Aorta (tissue), 5 donors: ENCODE data around the gene BARHL1. TPM values are rescaled to one million over a fixed set of nuclear protein-coding genes. Genes with fewer than 3 reads are reported as not detected.

Experiments used
- ATAC-seq: fragments of 200-7000 bp; cut with Tn5 transposase; one replicate; pipeline ENCODE4 v1.9.1; 2022; ENCODE audit warnings: moderate library complexity; ENCODE audit not compliant: low FRiP score
- DNase-seq, 2 donors: peaks; one replicate each; pipeline ENCODE4 v3.0.0-alpha.2; 2020
- H3K27ac ChIP-seq, 2 donors: one replicate each; pipeline ENCODE4 v1.5.1; 2013; ENCODE audit warnings: low read length in 2 of 2, mild to moderate bottlenecking in 2 of 2, moderate library complexity in 2 of 2, control low read depth in 1 of 2, inconsistent platforms in 1 of 2, low read depth in 1 of 2
- H3K27me3 ChIP-seq, 2 donors: one replicate each; pipeline ENCODE4 v1.6.1; 2013; ENCODE audit warnings: control low read depth in 1 of 2, low read length in 1 of 2, mild to moderate bottlenecking in 1 of 2, moderate library complexity in 1 of 2; ENCODE audit not compliant: insufficient read depth in 2 of 2, control insufficient read depth in 1 of 2
- H3K36me3 ChIP-seq, 2 donors: one replicate each; pipeline ENCODE4 v1.6.1; 2013; ENCODE audit warnings: control low read depth in 1 of 2, low read length in 1 of 2, mild to moderate bottlenecking in 1 of 2; ENCODE audit not compliant: insufficient read depth in 2 of 2, control insufficient read depth in 1 of 2
- H3K4me1 ChIP-seq, 2 donors: one replicate each; pipeline ENCODE4 v1.6.1; 2013; ENCODE audit warnings: low read length in 2 of 2, control low read depth in 1 of 2, mild to moderate bottlenecking in 1 of 2, moderate library complexity in 1 of 2; ENCODE audit not compliant: insufficient read depth in 2 of 2, control insufficient read depth in 1 of 2
- H3K4me3 ChIP-seq, 2 donors: one replicate each; pipeline ENCODE4 v1.5.1; 2013; ENCODE audit warnings: low read length in 2 of 2, control low read depth in 1 of 2, mild to moderate bottlenecking in 1 of 2
- H3K9me3 ChIP-seq: one replicate; pipeline ENCODE4 v1.6.1; 2013; ENCODE audit warnings: mild to moderate bottlenecking, low read length; ENCODE audit not compliant: control insufficient read depth
- WGBS, 2 donors: extraction: QIAGEN DNeasy Blood & Tissue Kit; methylation state at CpG; one replicate each; pipeline ENCODE4 v1.1.7; 2013; 5-methylcytosine and 5-hydroxymethylcytosine counted together
- intact Hi-C, 2 donors: fragments of 100-400 bp; cut with DNase I; formaldehyde crosslinking; loops; one replicate each; pipeline versions ENCODE4 v1.14.2 to v1.15.0; 2022
- polyA plus RNA-seq, 2 donors: library from polyadenylated mRNA; stranded (reverse); fragments of 200-250 nt; gene quantifications; one replicate each; pipeline ENCODE4 v1.2.3, GENCODE V29; 2013
- total RNA-seq, 2 donors: library from RNA; stranded (reverse); fragmentation: NEBNext Ultra II Directional; extraction: Animal tissue kit (Norgen Biotek cat#: 25700); gene quantifications; one replicate each; pipeline ENCODE4 v1.2.1, GENCODE V29; 2021
- donor health status: healthy with polysubstance abuse.
- donor health status: Bipolar disorder and iron deficiency.
- donor health status: DM: no; HTN: no; CAD: no.
- donor health status: DM: no; HTN: no; CAD: no.
- donor health status: DM: yes; HTN: yes; CAD: no.

Gene BARHL1
- total and polyA plus RNA-seq, 4 donors: not detected

DNA sequence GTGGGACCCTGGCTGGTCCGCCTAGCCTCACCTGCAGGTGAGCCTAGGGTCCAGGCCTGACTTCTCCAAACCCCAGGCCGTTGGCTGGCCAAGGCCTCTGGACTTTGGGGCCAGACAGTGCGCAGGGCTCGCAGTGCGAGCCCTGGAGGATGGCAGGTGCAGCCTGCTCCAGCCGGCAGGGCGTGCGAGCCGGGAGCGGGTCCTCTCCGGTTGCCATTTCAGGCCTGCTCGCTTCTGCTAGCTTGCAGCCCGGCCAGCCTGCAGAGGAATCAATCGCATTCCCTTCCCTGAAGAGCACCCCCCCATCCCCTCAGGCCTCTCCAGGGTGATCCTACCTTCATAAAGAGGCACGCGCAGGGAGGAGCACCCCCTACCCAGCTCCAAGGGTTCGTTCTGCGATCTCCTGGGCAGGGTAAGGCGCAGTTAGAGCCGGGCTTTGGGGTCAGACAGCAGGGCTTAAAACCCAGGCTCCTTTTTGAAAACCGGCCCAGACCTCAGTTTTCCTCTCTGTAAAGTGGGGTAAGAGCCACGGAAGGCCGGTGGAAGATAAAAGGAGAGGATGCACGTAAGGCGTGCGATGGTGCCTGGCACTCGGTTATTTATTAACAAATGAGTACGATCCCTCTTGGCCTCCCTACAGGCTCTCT, 6.2 kb downstream of the BARHL1 start:
- H3K27ac ChIP-seq: no peak overlapping the region
- DNase-seq: no peak
- ATAC-seq: no peak
- intact Hi-C loops: no loop called here
- no peaks in the 10 kb centered on the region for H3K4me1 ChIP-seq
- H3K27me3 ChIP-seq: peaks cover 0 to 3% of the 10 kb centered on the region in 2 donors
- H3K4me3 ChIP-seq: no peak overlapping the region
- 4 to 6% methylated on average over 28 of the region's 28 CpGs for WGBS, 2 donors
- no peaks in the 10 kb centered on the region for H3K36me3 ChIP-seq
- no peaks in the 10 kb centered on the region for H3K9me3 ChIP-seq

DNA sequence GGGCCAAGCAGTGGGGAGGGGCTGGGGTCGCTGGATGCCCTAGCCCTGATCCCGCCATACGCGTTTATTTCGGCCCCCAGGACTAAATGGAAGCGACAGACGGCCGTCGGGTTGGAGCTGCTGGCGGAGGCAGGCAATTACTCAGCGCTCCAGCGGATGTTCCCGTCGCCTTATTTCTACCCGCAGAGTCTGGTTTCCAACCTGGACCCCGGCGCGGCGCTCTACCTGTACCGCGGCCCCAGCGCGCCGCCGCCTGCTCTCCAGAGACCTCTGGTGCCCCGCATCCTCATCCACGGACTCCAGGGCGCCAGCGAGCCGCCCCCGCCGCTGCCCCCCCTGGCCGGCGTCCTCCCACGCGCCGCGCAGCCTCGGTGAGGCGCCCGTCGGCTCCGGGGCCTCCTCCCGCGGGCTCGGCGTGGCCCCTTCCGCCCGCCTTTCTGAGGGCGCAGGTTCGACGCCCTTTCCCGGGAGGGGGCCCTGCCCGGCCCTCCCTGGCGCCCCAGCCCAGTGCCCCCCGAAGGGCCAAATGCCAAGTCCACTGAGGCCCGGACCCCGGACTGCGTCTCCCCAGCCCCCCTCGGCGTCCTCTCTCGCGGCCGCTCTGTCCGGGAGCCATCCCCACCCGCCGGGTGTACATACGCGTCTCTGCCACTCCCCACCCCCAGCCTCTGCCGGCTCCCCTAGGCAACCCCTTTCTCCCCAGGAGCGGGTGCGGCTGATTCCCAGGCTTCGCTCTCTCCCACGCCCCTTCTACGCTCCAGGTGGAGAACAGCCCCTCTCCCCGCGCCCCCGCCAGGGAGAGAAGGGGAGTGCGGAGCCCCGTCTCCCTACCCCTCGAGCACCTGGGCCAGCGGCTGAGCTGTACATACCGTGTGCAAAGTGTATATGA, 7.0 kb downstream of the BARHL1 start:
- intact Hi-C loops: no loop called here

GRCh38 chr9:132590037-132590317, 7.6 kb downstream of the BARHL1 start:
- no peaks in the 10 kb centered on the region for H3K4me1 ChIP-seq
- WGBS, 2 donors: 3 to 4% methylated on average over 17 of the region's 17 CpGs
- peaks cover 2 to 5% of the 10 kb centered on the region in 2 donors for H3K36me3 ChIP-seq
- no peaks in the 10 kb centered on the region for H3K9me3 ChIP-seq
- peaks cover 0 to 3% of the 10 kb centered on the region in 2 donors for H3K27me3 ChIP-seq
- ATAC-seq (no peak), DNase-seq (no peak)
- H3K27ac ChIP-seq: no peak overlapping the region
- no peak overlapping the region for H3K4me3 ChIP-seq
- intact Hi-C loops: no loop called here

More for the DNA sequence above, 7.0 kb downstream of the BARHL1 start:
- ATAC-seq: no peak
- WGBS, 2 donors: 1 to 2% methylated on average over 52 to 83 of the region's 83 CpGs
- Histone ChIP-seq H3K9me3 (no peaks in the 10 kb centered on the region), H3K36me3 (peaks cover 0 to 1% of the 10 kb centered on the region in 2 donors), H3K4me1 (no peaks in the 10 kb centered on the region), H3K27ac (no peak overlapping the region), H3K4me3 (no peak overlapping the region), H3K27me3 (peaks cover 0 to 3% of the 10 kb centered on the region in 2 donors)
- no peak for DNase-seq

- DNase-seq (no peak), ATAC-seq (no peak)
- Histone ChIP-seq H3K9me3 (no peaks in the 10 kb centered on the region), H3K4me3 (no peak overlapping the region), H3K27me3 (peaks cover 0 to 3% of the 10 kb centered on the region in 2 donors), H3K27ac (no peak overlapping the region), H3K36me3 (peaks cover 2 to 5% of the 10 kb centered on the region in 2 donors), H3K4me1 (no peaks in the 10 kb centered on the region)
- intact Hi-C loops: no loop called here
- 2% methylated on average over 51 to 73 of the region's 73 CpGs for WGBS, 2 donors
Observed at GRCh38 chr9:132590318-132591182, 8.1 kb downstream of the BARHL1 start.

- Histone ChIP-seq H3K4me3 (no peak overlapping the region), H3K36me3 (peaks cover 2 to 5% of the 10 kb centered on the region in 2 donors), H3K4me1 (no peaks in the 10 kb centered on the region), H3K27me3 (peaks cover 0 to 3% of the 10 kb centered on the region in 2 donors), H3K27ac (no peak overlapping the region), H3K9me3 (no peaks in the 10 kb centered on the region)
- ATAC-seq (no peak), DNase-seq (no peak)
- intact Hi-C loops: no loop called here
- WGBS, 2 donors: 24 to 27% methylated on average over 6 of the region's 6 CpGs
Observed at GRCh38 chr9:132591244-132591643, 8.8 kb downstream of the BARHL1 start.

DNA sequence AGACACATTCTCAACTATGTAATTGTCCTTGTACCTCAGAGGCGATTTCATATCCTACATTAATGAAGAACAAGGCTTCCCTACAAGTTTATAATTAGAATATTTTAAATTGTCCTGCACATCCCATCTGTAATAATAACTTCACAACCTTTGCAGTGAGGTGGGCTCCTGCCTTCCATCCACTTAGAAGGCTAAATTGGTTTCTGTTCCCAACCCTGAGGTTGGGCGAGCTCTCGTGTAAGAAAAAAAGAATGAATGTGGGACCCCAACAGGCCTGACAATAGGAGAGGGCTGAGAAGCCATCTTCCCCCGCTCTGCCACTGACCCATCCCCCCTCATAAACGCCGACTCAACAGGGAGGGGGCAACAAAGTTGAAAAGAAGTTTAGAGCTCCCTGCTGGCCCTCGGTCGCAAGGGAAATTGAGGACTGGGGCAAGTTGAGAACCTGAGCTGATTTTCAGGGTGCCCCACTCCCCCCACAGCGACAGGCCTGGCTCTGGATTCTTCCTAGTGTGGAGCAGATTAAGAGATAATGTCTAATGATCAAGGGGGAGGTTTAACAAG, 9.4 kb downstream of the BARHL1 start:
- no peaks in the 10 kb centered on the region for H3K4me1 ChIP-seq
- DNase-seq (no peak), ATAC-seq (no peak)
- H3K27ac ChIP-seq: no peak overlapping the region
- WGBS, 2 donors: 59 to 61% methylated on average over 9 of the region's 9 CpGs
- H3K9me3 ChIP-seq: no peaks in the 10 kb centered on the region
- no peak overlapping the region for H3K4me3 ChIP-seq
- H3K27me3 ChIP-seq: peaks cover 0 to 3% of the 10 kb centered on the region in 2 donors
- H3K36me3 ChIP-seq: peaks cover 2 to 5% of the 10 kb centered on the region in 2 donors
- intact Hi-C loops: no loop called here

DNA sequence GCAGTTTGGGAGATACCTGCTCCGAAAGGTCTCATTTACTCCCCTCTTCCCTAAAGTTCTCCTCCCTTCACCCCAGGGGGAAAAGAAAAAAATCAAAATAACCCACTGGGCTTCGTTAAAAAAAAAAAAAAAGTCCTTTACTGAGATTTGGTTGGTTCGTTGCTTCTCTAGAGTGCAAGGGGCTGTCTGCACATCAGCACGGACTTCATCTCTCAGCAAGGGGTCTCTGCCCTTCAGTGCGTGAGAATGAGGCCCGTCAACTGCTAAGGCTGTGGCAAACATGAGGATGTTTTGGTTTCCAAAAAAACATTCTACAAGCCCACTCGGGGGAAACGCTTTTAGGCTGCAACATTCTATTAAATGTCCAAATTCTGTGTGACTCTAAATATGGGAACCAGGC, 10.0 kb downstream of the BARHL1 start:
- Histone ChIP-seq H3K27ac (no peak overlapping the region), H3K9me3 (no peaks in the 10 kb centered on the region), H3K4me1 (no peaks in the 10 kb centered on the region), H3K36me3 (peaks cover 2 to 5% of the 10 kb centered on the region in 2 donors), H3K4me3 (no peak overlapping the region), H3K27me3 (peaks cover 0 to 3% of the 10 kb centered on the region in 2 donors)
- intact Hi-C loops: no loop called here
- no peak for DNase-seq
- ATAC-seq: no peak
- WGBS, 2 donors: 74 to 79% methylated on average over 8 of the region's 8 CpGs

DNA sequence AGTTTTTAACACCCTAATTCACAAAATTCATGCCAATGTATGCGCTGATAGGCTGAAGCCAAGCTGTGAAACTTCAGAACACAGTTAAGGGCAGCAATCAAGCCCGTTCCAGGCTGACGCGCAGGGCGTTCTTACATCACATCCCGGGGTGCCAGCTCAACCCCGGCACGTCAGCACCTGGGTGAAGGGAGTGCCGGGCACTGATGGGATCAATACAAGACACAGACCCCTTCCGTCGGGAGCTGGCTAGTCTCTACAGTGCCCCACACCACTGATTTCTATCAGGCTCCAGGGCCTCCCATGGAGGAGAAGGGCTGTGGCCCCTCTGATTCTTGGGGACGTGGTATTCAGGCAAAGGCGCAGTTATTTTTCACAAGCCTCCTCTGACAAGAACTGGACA, 12.0 kb downstream of the BARHL1 start:
- H3K36me3 ChIP-seq: peaks cover 4 to 5% of the 10 kb centered on the region in 2 donors
- intact Hi-C loops: no loop called here

More for the DNA sequence above, 12.0 kb downstream of the BARHL1 start:
- Histone ChIP-seq H3K4me3 (no peak overlapping the region), H3K9me3 (no peaks in the 10 kb centered on the region), H3K4me1 (no peaks in the 10 kb centered on the region), H3K27ac (no peak overlapping the region), H3K27me3 (no peaks in the 10 kb centered on the region)
- DNase-seq (peak in 1 of 2 donors; percentile 57), ATAC-seq (no peak)
- 94% methylated on average over 13 of the region's 13 CpGs for WGBS, 2 donors
